HepG2 (cell line): ENCODE results near the gene CCDC142. TPM values are rescaled to one million over a fixed set of nuclear protein-coding genes. Genes with fewer than 3 reads are reported as not detected.

Experiments
- ATF1 ChIP-seq: IDR thresholded peaks from 2 replicates; pipeline ENCODE4 v1.6.1; 2016; ENCODE audit warnings: mild to moderate bottlenecking, control low read depth
- BATF2 ChIP-seq: sonication (generic); formaldehyde crosslinking; IDR thresholded peaks from 2 replicates; pipeline ENCODE4 v1.8.0; 2022; ENCODE audit warnings: mild to moderate bottlenecking, missing genetic modification reagents, moderate library complexity
- EED ChIP-seq: sonication (generic); formaldehyde crosslinking; IDR thresholded peaks from 2 replicates; pipeline ENCODE4 v1.5.0; 2020; ENCODE audit warnings: mild to moderate bottlenecking, missing genetic modification reagents
- FOXK1 ChIP-seq: sonication (generic); formaldehyde crosslinking; IDR thresholded peaks from 2 replicates; pipeline ENCODE4 v1.4.0; 2020; ENCODE audit warnings: low read depth, missing genetic modification reagents, borderline replicate concordance
- GABPB1 ChIP-seq: IDR thresholded peaks from 2 replicates; pipeline ENCODE4 v1.6.1; 2016; ENCODE audit warnings: mild to moderate bottlenecking, missing genetic modification reagents, moderate library complexity, missing compliant biosample characterization
- HINFP ChIP-seq: sonication (generic); formaldehyde crosslinking; IDR thresholded peaks from 2 replicates; pipeline ENCODE4 v1.4.0; 2020; ENCODE audit warnings: low read depth, mild to moderate bottlenecking, missing genetic modification reagents
- HNRNPLL ChIP-seq: fragments of 200-400 bp; formaldehyde crosslinking; IDR thresholded peaks from 2 replicates; pipeline ENCODE4 v1.6.1; 2017; ENCODE audit warnings: mild to moderate bottlenecking, low read depth, low read length; ENCODE audit not compliant: poor library complexity, severe bottlenecking
- JUNB ChIP-seq: sonication (generic); formaldehyde crosslinking; IDR thresholded peaks from 2 replicates; pipeline ENCODE4 v1.8.0; 2022; ENCODE audit warnings: missing genetic modification reagents, mild to moderate bottlenecking, borderline replicate concordance
- NFRKB ChIP-seq: fragments of 450-650 bp; IDR thresholded peaks from 2 replicates; pipeline ENCODE4 v1.6.1; 2017
- NFYB ChIP-seq: sonication (generic); formaldehyde crosslinking; IDR thresholded peaks from 2 replicates; pipeline ENCODE4 v1.4.0; 2020; ENCODE audit warnings: missing genetic modification reagents
- NONO ChIP-seq, 2 experiments: fragments of 450-650 bp in 1 of 2; sonication (generic) in 1 of 2; formaldehyde crosslinking in 1 of 2; IDR thresholded peaks in 1 of 2; conservative IDR thresholded peaks in 1 of 2; 2 replicates each; pipeline versions ENCODE4 v1.6.1 to v1.8.0; 2017 to 2022; ENCODE audit warnings: mild to moderate bottlenecking in 1 of 2, missing genetic modification reagents in 1 of 2, moderate library complexity in 1 of 2
- PAXIP1 ChIP-seq: sonication (generic); formaldehyde crosslinking; conservative IDR thresholded peaks from 2 replicates; pipeline ENCODE4 v1.4.0; 2020; ENCODE audit warnings: mild to moderate bottlenecking, missing genetic modification reagents, moderate library complexity
- RFXAP ChIP-seq: sonication (generic); formaldehyde crosslinking; IDR thresholded peaks from 2 replicates; pipeline ENCODE4 v1.4.0; 2020; ENCODE audit warnings: missing genetic modification reagents, borderline replicate concordance
- RNF2 ChIP-seq: fragments of 450-650 bp; conservative IDR thresholded peaks from 2 replicates; pipeline ENCODE4 v1.6.1; 2016; ENCODE audit warnings: low read depth
- SNRNP70 ChIP-seq: fragments of 200-400 bp; formaldehyde crosslinking; IDR thresholded peaks from 2 replicates; pipeline ENCODE4 v1.6.1; 2017; ENCODE audit warnings: mild to moderate bottlenecking, low read depth, low read length, moderate library complexity
- ZBTB7B ChIP-seq: sonication (generic); formaldehyde crosslinking; IDR thresholded peaks from 2 replicates; pipeline ENCODE4 v1.4.0; 2020; ENCODE audit warnings: missing genetic modification reagents
- ZNF484 ChIP-seq: sonication (generic); formaldehyde crosslinking; IDR thresholded peaks from 2 replicates; pipeline ENCODE4 v1.5.1; 2020; ENCODE audit warnings: mild to moderate bottlenecking, low read depth, missing genetic modification reagents, borderline replicate concordance
- ZNF550 ChIP-seq: sonication (generic); formaldehyde crosslinking; IDR thresholded peaks from 2 replicates; pipeline ENCODE4 v1.4.0; 2020; ENCODE audit warnings: mild to moderate bottlenecking, missing genetic modification reagents, borderline replicate concordance
- ZNF674 ChIP-seq: sonication (generic); formaldehyde crosslinking; IDR thresholded peaks from 2 replicates; pipeline ENCODE4 v1.5.0; 2020; ENCODE audit warnings: low read depth, mild to moderate bottlenecking, missing genetic modification reagents
- ZNF678 ChIP-seq: sonication (generic); formaldehyde crosslinking; IDR thresholded peaks from 2 replicates; pipeline ENCODE4 v1.4.0; 2020; ENCODE audit warnings: mild to moderate bottlenecking, missing genetic modification reagents
- ZNF749 ChIP-seq: sonication (generic); formaldehyde crosslinking; IDR thresholded peaks from 2 replicates; pipeline ENCODE4 v1.8.0; 2022; ENCODE audit warnings: mild to moderate bottlenecking, missing genetic modification reagents, moderate library complexity, borderline replicate concordance
- ZNF850 ChIP-seq: sonication (generic); formaldehyde crosslinking; conservative IDR thresholded peaks from 2 replicates; pipeline ENCODE4 v1.9.0; 2021; ENCODE audit warnings: mild to moderate bottlenecking, missing genetic modification reagents
- polyA plus RNA-seq, 8 experiments: library from polyadenylated mRNA; depleted of rRNA in 3 of 8; stranded (reverse) in 7 of 8; unstranded in 1 of 8; fragments of >200 nt; fragmentation: Illumina TruSeq in 4 of 8; extraction: Trizol in 4 of 8; gene quantifications; 2 replicates each; pipeline versions ENCODE4 v1.2.1 to v1.2.3, GENCODE V29; 2011 to 2016; ENCODE audit warnings: low read depth in 4 of 8, missing spikeins in 1 of 8, mixed read lengths in 1 of 8; ENCODE audit not compliant: insufficient read depth in 1 of 8
- total RNA-seq, 5 experiments: library from RNA; depleted of rRNA; stranded (reverse); fragments of >200 nt; fragmentation: Illumina TruSeq; extraction: Trizol; gene quantifications; 2 replicates each; pipeline ENCODE4 v1.2.3, GENCODE V29; 2016; ENCODE audit warnings: low read depth in 1 of 5
- TF ChIP-seq, protein P1 (sequence below): sonication (generic); formaldehyde crosslinking; IDR thresholded peaks from 2 replicates; pipeline ENCODE4 v1.4.0; 2020; ENCODE audit warnings: missing genetic modification reagents

Gene CCDC142
- total and polyA plus RNA-seq, 2 of the 13 experiments (the other 11 are each of a cell fraction or from before 2014, with no cell fraction given) = 14.7 to 30.4 TPM

GRCh38 chr2:74447230-74447999, 35.4 kb downstream of the CCDC142 start (continued):
- TF ChIP-seq FOXK1 (CRISPR knock-in tag) (0 out of 2 replicates have a peak, but pooled peaks have one; percentile 31), HNRNPLL (no peak), NFRKB (no peak), ZBTB7B (CRISPR knock-in tag) (peak; percentile 54; the same call in 1 of the 2 replicates), PAXIP1 (CRISPR knock-in tag) (peak; percentile 96), HINFP (CRISPR knock-in tag) (no peak), RNF2 (no peak), SNRNP70 (no peak), RFXAP (CRISPR knock-in tag) (no peak), ZNF484 (CRISPR knock-in tag) (no peak), ZNF850 (CRISPR knock-in tag) (no peak), ZNF678 (no peak), EED (CRISPR knock-in tag) (no peak), ZNF550 (no peak), ATF1 (peak; percentile 53; the same call in 1 of the 2 replicates), JUNB (CRISPR knock-in tag) (no peak), NONO (IDR thresholded peaks at IDR 0.05) (no peak), NONO (CRISPR knock-in tag; conservative IDR thresholded peaks at IDR 0.05) (no peak), GABPB1 (CRISPR knock-in tag) (no peak), BATF2 (no peak), NFYB (CRISPR knock-in tag) (no peak), ZNF749 (CRISPR knock-in tag) (no peak), ZNF674 (no peak)
- TF ChIP-seq, protein P1, sequence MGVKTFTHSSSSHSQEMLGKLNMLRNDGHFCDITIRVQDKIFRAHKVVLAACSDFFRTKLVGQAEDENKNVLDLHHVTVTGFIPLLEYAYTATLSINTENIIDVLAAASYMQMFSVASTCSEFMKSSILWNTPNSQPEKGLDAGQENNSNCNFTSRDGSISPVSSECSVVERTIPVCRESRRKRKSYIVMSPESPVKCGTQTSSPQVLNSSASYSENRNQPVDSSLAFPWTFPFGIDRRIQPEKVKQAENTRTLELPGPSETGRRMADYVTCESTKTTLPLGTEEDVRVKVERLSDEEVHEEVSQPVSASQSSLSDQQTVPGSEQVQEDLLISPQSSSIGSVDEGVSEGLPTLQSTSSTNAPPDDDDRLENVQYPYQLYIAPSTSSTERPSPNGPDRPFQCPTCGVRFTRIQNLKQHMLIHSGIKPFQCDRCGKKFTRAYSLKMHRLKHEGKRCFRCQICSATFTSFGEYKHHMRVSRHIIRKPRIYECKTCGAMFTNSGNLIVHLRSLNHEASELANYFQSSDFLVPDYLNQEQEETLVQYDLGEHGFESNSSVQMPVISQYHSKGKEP (CRISPR knock-in tag) = no peak
